HG02678 (cell line): ENCODE results near the gene INPP5K.
"Not testable (repeated sequence)": the region's sequence is repeated elsewhere in the genome, so short reads cannot be mapped to it uniquely, and the experiment has no call there.

Experiments
- ATAC-seq: cut with Tn5 transposase; IDR thresholded peaks from one replicate; pipeline ENCODE4 v1.9.1; 2021; ENCODE audit warnings: mild to moderate bottlenecking, moderate library complexity; ENCODE audit not compliant: unreplicated experiment

The INPP5K gene

GRCh38 chr17:1516388-1517161 lies at the start of gene INPP5K:
INPP5K (minus strand) TSS chr17:1516612; CDS start chr17:1516499, 113 bp downstream.
- peak; percentile 94 for ATAC-seq

- no peak for ATAC-seq
These were observed 49.5 kb upstream of the INPP5K start for GRCh38 chr17:1565877-1566276.

- no peak for ATAC-seq
These were observed 47.6 kb upstream of the INPP5K start for GRCh38 chr17:1563786-1564613.

GRCh38 chr17:1563471-1563785 lies 47.0 kb upstream of the INPP5K start:
- not testable (repeated sequence) for ATAC-seq

- ATAC-seq, result peak; percentile 32
These were observed 45.8 kb upstream of the INPP5K start for GRCh38 chr17:1562176-1562643.

- ATAC-seq, result peak; percentile 13
These were observed 45.2 kb upstream of the INPP5K start for GRCh38 chr17:1561420-1562175.

- ATAC-seq, result no peak
These were observed 44.5 kb upstream of the INPP5K start for GRCh38 chr17:1560858-1561355.

GRCh38 chr17:1560101-1560857 lies 43.9 kb upstream of the INPP5K start:
- ATAC-seq, result no peak

- no peak for ATAC-seq
These were observed 42.9 kb upstream of the INPP5K start for GRCh38 chr17:1559047-1560043.

GRCh38 chr17:1558401-1558800 lies 42.0 kb upstream of the INPP5K start:
- ATAC-seq, result no peak

- no peak for ATAC-seq
These were observed 41.1 kb upstream of the INPP5K start for GRCh38 chr17:1557355-1558095.

- ATAC-seq, result no peak
These were observed 39.4 kb upstream of the INPP5K start for GRCh38 chr17:1555651-1556471.

GRCh38 chr17:1554751-1555540 lies 38.5 kb upstream of the INPP5K start:
- no peak for ATAC-seq

- no peak for ATAC-seq
These were observed 37.2 kb upstream of the INPP5K start for GRCh38 chr17:1553354-1554266.

GRCh38 chr17:1552932-1553331 lies 36.5 kb upstream of the INPP5K start:
- no peak for ATAC-seq

- ATAC-seq, result no peak
These were observed 35.3 kb upstream of the INPP5K start for GRCh38 chr17:1551741-1552140.
